ENCODE results near the gene DOCK7.

The DOCK7 gene

GRCh38 chr1:62727656-62728407 lies 39.6 kb upstream of the DOCK7 start:
- Histone ChIP-seq H3K27me3 (ENCODE audit: insufficient read depth, low read length) (no peaks in the 10 kb centered on the region), H2AK5ac (ENCODE audit: low read length) (no peak overlapping the region), H3K79me2 (ENCODE audit: control insufficient read depth, insufficient read depth, low read length, poor library complexity) (no peaks in the 10 kb centered on the region), H3K4me3 (ENCODE audit: low read depth, low read length) (no peak overlapping the region), H3K14ac (ENCODE audit: low read length) (no peak overlapping the region), H2BK5ac (ENCODE audit: low read depth, low read length, poor library complexity) (no peak overlapping the region), H3K9me3 (ENCODE audit: insufficient read depth, low read depth, low read length) (no peaks in the 10 kb centered on the region), H3K23ac (ENCODE audit: low read length) (no peak overlapping the region), H3K27ac (ENCODE audit: low read depth, low read length) (no peak overlapping the region), H4K91ac (ENCODE audit: low read depth, low read length) (no peak overlapping the region), H3K9ac (ENCODE audit: low read length) (no peak overlapping the region), H3K18ac (ENCODE audit: low read length) (no peak overlapping the region), H2AFZ (ENCODE audit: insufficient read depth, low read length, poor library complexity) (no peak overlapping the region), H3K4me1 (ENCODE audit: control insufficient read depth in 1 of 2, insufficient read depth in 2 of 2, low read length in 2 of 2) (no peaks in the 10 kb centered on the region), H4K8ac (ENCODE audit: low read depth, low read length) (no peak overlapping the region), H3K4me2 (ENCODE audit: low read length) (no peak overlapping the region), H3K79me1 (ENCODE audit: low read length) (no peaks in the 10 kb centered on the region), H3K4ac (ENCODE audit: low read depth, low read length) (no peak overlapping the region), H2BK12ac (ENCODE audit: low read length) (no peak overlapping the region), H3K36me3 (ENCODE audit: control insufficient read depth in 1 of 2, insufficient read depth in 2 of 2, low read length in 2 of 2) (no peaks in the 10 kb centered on the region), H2BK120ac (ENCODE audit: insufficient read depth, low read length, poor library complexity) (no peak overlapping the region), H4K12ac (ENCODE audit: low read depth, low read length) (no peak overlapping the region)
- no CpG with 5 or more reads among the region's 5 CpGs for WGBS (ENCODE audit: extremely low coverage, insufficient coverage, insufficient read length)
- DNase-seq, result no peak

GRCh38 chr1:62726011-62726442 lies 37.8 kb upstream of the DOCK7 start:
- DNase-seq, result no peak
- H3K9ac ChIP-seq (ENCODE audit: low read length), result no peak overlapping the region
- H3K23ac ChIP-seq (ENCODE audit: low read length), result no peak overlapping the region
- no peak overlapping the region for H2BK12ac ChIP-seq (ENCODE audit: low read length)
- H3K27me3 ChIP-seq (ENCODE audit: insufficient read depth, low read length), result no peaks in the 10 kb centered on the region
- H2AFZ ChIP-seq (ENCODE audit: insufficient read depth, low read length, poor library complexity), result no peak overlapping the region
- H3K9me3 ChIP-seq (ENCODE audit: insufficient read depth, low read depth, low read length), result no peaks in the 10 kb centered on the region
- H4K91ac ChIP-seq (ENCODE audit: low read depth, low read length), result no peak overlapping the region
- H3K4ac ChIP-seq (ENCODE audit: low read depth, low read length), result no peak overlapping the region
- no peak overlapping the region for H2BK5ac ChIP-seq (ENCODE audit: low read depth, low read length, poor library complexity)
- no peaks in the 10 kb centered on the region for H3K79me1 ChIP-seq (ENCODE audit: low read length)
- no CpG with 5 or more reads among the region's 2 CpGs for WGBS (ENCODE audit: extremely low coverage, insufficient coverage, insufficient read length)
- no peak overlapping the region for H3K14ac ChIP-seq (ENCODE audit: low read length)
- no peak overlapping the region for H3K18ac ChIP-seq (ENCODE audit: low read length)
- no peaks in the 10 kb centered on the region for H3K4me1 ChIP-seq (ENCODE audit: control insufficient read depth in 1 of 2, insufficient read depth in 2 of 2, low read length in 2 of 2)
- H3K4me3 ChIP-seq (ENCODE audit: low read depth, low read length), result no peak overlapping the region
- no peaks in the 10 kb centered on the region for H3K79me2 ChIP-seq (ENCODE audit: control insufficient read depth, insufficient read depth, low read length, poor library complexity)
- H2BK120ac ChIP-seq (ENCODE audit: insufficient read depth, low read length, poor library complexity), result no peak overlapping the region
- H3K27ac ChIP-seq (ENCODE audit: low read depth, low read length), result no peak overlapping the region
- H4K8ac ChIP-seq (ENCODE audit: low read depth, low read length), result no peak overlapping the region
- H2AK5ac ChIP-seq (ENCODE audit: low read length), result no peak overlapping the region
- no peaks in the 10 kb centered on the region for H3K36me3 ChIP-seq (ENCODE audit: control insufficient read depth in 1 of 2, insufficient read depth in 2 of 2, low read length in 2 of 2)
- H3K4me2 ChIP-seq (ENCODE audit: low read length), result no peak overlapping the region
- H4K12ac ChIP-seq (ENCODE audit: low read depth, low read length), result no peak overlapping the region

- H3K79me2 ChIP-seq (ENCODE audit: control insufficient read depth, insufficient read depth, low read length, poor library complexity), result no peaks in the 10 kb centered on the region
- H3K4me1 ChIP-seq (ENCODE audit: control insufficient read depth in 1 of 2, insufficient read depth in 2 of 2, low read length in 2 of 2), result no peaks in the 10 kb centered on the region
- H2BK120ac ChIP-seq (ENCODE audit: insufficient read depth, low read length, poor library complexity), result no peak overlapping the region
- no peak overlapping the region for H3K4me2 ChIP-seq (ENCODE audit: low read length)
- no peak overlapping the region for H2AK5ac ChIP-seq (ENCODE audit: low read length)
- H4K91ac ChIP-seq (ENCODE audit: low read depth, low read length), result no peak overlapping the region
- no peaks in the 10 kb centered on the region for H3K27me3 ChIP-seq (ENCODE audit: insufficient read depth, low read length)
- no peak overlapping the region for H3K4ac ChIP-seq (ENCODE audit: low read depth, low read length)
- DNase-seq, result peak in 1 of 2 donors; percentile 20
- no peak overlapping the region for H2BK12ac ChIP-seq (ENCODE audit: low read length)
- H3K4me3 ChIP-seq (ENCODE audit: low read depth, low read length), result no peak overlapping the region
- H3K36me3 ChIP-seq (ENCODE audit: control insufficient read depth in 1 of 2, insufficient read depth in 2 of 2, low read length in 2 of 2), result no peaks in the 10 kb centered on the region
- H3K9ac ChIP-seq (ENCODE audit: low read length), result no peak overlapping the region
- WGBS (ENCODE audit: extremely low coverage, insufficient coverage, insufficient read length), result no CpG with 5 or more reads among the region's 1 CpG
- H4K8ac ChIP-seq (ENCODE audit: low read depth, low read length), result no peak overlapping the region
- no peak overlapping the region for H3K18ac ChIP-seq (ENCODE audit: low read length)
- H3K9me3 ChIP-seq (ENCODE audit: insufficient read depth, low read depth, low read length), result no peaks in the 10 kb centered on the region
- no peak overlapping the region for H3K27ac ChIP-seq (ENCODE audit: low read depth, low read length)
- H2AFZ ChIP-seq (ENCODE audit: insufficient read depth, low read length, poor library complexity), result no peak overlapping the region
- H3K79me1 ChIP-seq (ENCODE audit: low read length), result no peaks in the 10 kb centered on the region
- no peak overlapping the region for H4K12ac ChIP-seq (ENCODE audit: low read depth, low read length)
- H2BK5ac ChIP-seq (ENCODE audit: low read depth, low read length, poor library complexity), result no peak overlapping the region
- H3K14ac ChIP-seq (ENCODE audit: low read length), result no peak overlapping the region
- no peak overlapping the region for H3K23ac ChIP-seq (ENCODE audit: low read length)
Measured at GRCh38 chr1:62725255-62725654, 37.1 kb upstream of the DOCK7 start.

- Histone ChIP-seq H4K91ac (ENCODE audit: low read depth, low read length) (no peak overlapping the region), H3K9me3 (ENCODE audit: insufficient read depth, low read depth, low read length) (no peaks in the 10 kb centered on the region), H2AFZ (ENCODE audit: insufficient read depth, low read length, poor library complexity) (no peak overlapping the region), H3K79me1 (ENCODE audit: low read length) (no peaks in the 10 kb centered on the region), H3K4me2 (ENCODE audit: low read length) (no peak overlapping the region), H3K4me3 (ENCODE audit: low read depth, low read length) (no peak overlapping the region), H3K27ac (ENCODE audit: low read depth, low read length) (no peak overlapping the region), H2BK5ac (ENCODE audit: low read depth, low read length, poor library complexity) (no peak overlapping the region), H3K23ac (ENCODE audit: low read length) (no peak overlapping the region), H3K4me1 (ENCODE audit: control insufficient read depth in 1 of 2, insufficient read depth in 2 of 2, low read length in 2 of 2) (no peaks in the 10 kb centered on the region), H2BK12ac (ENCODE audit: low read length) (no peak overlapping the region), H2AK5ac (ENCODE audit: low read length) (no peak overlapping the region), H3K9ac (ENCODE audit: low read length) (no peak overlapping the region), H2BK120ac (ENCODE audit: insufficient read depth, low read length, poor library complexity) (no peak overlapping the region), H3K36me3 (ENCODE audit: control insufficient read depth in 1 of 2, insufficient read depth in 2 of 2, low read length in 2 of 2) (no peaks in the 10 kb centered on the region), H3K79me2 (ENCODE audit: control insufficient read depth, insufficient read depth, low read length, poor library complexity) (no peaks in the 10 kb centered on the region), H4K12ac (ENCODE audit: low read depth, low read length) (no peak overlapping the region), H3K27me3 (ENCODE audit: insufficient read depth, low read length) (no peaks in the 10 kb centered on the region), H4K8ac (ENCODE audit: low read depth, low read length) (no peak overlapping the region), H3K18ac (ENCODE audit: low read length) (no peak overlapping the region), H3K14ac (ENCODE audit: low read length) (no peak overlapping the region), H3K4ac (ENCODE audit: low read depth, low read length) (no peak overlapping the region)
- WGBS (ENCODE audit: extremely low coverage, insufficient coverage, insufficient read length), result no CpG with 5 or more reads among the region's 3 CpGs
- DNase-seq, result no peak
Measured at GRCh38 chr1:62724430-62724829, 36.2 kb upstream of the DOCK7 start.
